ENCODE results near the gene FHIT.

Gene FHIT

DNA sequence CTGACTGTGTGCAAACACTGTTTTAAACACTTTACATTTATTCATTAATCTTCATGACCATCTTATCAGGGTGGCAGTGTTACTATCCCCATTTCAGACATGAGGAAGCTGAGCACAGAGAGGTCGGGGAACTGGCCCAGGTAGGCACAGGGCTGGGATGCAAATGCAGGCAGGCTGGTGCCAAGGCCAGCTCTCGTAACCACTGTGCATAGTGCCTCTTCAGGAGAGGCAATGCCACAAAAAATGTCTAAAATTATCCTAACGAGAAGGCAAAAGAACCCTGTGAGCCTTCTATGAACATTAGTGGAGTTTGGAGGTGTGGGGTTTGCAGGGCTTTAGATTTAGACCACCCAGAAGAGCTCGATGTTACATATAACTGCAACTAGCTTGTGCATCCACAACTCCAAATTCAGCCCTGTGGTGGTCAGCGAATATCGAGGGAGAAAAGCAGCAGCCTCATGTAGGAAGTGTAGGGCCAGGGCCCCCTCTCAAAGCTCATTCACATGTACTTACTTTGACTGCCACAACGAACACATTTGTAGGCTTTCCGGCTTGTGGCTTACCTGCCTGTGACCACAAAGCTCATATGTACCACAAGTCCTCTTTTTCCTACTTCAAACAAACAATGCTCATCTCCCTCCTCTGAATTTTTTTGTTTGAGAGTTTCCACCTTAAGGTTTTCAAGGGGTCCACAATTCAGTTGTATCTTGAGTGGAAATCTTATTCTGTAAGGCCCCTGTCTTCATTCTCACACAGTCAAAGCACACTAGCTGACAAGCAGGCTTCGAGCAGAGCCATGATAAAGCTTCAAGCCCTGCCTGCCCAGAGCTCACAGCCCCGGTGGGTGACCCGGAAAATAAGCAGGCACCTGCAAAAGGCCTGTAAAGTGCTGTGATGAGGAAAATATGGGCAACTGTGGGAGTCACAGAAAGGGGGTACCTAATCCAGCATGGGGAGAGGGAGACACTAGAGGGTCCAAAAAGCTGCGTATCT, 1478.5 kb downstream of the FHIT start:
- DNase-seq (ENCODE audit: low read depth in 2 of 2) = no peak

- DNase-seq (ENCODE audit: low read depth in 2 of 2) = peak; percentile 56 to 61
Measured at GRCh38 chr3:59771768-59772181, 1479.5 kb downstream of the FHIT start.

- DNase-seq (ENCODE audit: low read depth in 2 of 2) = no peak
Measured at GRCh38 chr3:59769127-59769750, 1482.0 kb downstream of the FHIT start.

- DNase-seq (ENCODE audit: low read depth in 2 of 2) = peak; percentile 95 to 97
Measured at GRCh38 chr3:59766200-59766872, 1484.9 kb downstream of the FHIT start.

- peak; percentile 26 to 32 for DNase-seq (ENCODE audit: low read depth in 2 of 2)
Measured at GRCh38 chr3:59764171-59764570, 1487.1 kb downstream of the FHIT start.

GRCh38 chr3:59762941-59763340, 1488.3 kb downstream of the FHIT start:
- DNase-seq (ENCODE audit: low read depth in 2 of 2) = no peak

- DNase-seq (ENCODE audit: low read depth in 2 of 2) = no peak
Measured at GRCh38 chr3:59759298-59760031, 1491.8 kb downstream of the FHIT start.

- no peak for DNase-seq (ENCODE audit: low read depth in 2 of 2)
Measured at GRCh38 chr3:59758672-59759071, 1492.6 kb downstream of the FHIT start.

GRCh38 chr3:59756934-59757333, 1494.3 kb downstream of the FHIT start:
- DNase-seq (ENCODE audit: low read depth in 2 of 2) = no peak

DNA sequence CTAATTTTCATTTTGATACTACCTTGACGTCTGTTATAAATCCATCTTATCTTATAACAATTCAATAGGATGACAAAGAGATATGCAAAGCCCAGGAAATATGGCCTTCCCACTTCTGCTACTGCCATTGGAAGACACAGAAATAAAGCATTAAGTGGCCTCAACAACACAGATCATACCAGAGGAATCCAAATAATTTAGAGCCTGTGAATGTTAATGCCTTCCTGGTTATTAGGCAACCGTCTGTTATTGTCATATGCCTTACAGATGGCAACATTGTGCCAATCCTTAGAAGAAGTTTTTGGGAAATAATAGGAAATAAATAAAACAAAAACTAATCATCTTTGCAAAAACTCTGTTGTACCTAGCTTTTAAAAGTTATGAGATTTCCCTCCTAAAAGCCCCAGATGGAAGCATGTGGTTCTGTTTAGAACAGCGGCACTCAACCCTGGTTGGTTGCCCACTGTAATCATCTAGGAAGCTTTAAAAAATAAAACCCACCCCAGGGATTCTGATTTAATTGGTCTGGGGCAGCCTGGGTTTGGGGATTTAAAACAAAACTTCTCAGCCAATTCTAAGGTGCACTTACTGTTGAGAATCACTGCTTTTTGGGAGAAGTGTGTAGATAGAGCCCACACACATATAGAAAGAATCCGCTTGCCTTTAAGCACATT, 1496.7 kb downstream of the FHIT start:
- DNase-seq (ENCODE audit: low read depth in 2 of 2) = no peak

GRCh38 chr3:59753808-59754450, 1497.3 kb downstream of the FHIT start:
- DNase-seq (ENCODE audit: low read depth in 2 of 2) = no peak

GRCh38 chr3:59752925-59753324, 1498.3 kb downstream of the FHIT start:
- DNase-seq (ENCODE audit: low read depth in 2 of 2) = no peak

DNA sequence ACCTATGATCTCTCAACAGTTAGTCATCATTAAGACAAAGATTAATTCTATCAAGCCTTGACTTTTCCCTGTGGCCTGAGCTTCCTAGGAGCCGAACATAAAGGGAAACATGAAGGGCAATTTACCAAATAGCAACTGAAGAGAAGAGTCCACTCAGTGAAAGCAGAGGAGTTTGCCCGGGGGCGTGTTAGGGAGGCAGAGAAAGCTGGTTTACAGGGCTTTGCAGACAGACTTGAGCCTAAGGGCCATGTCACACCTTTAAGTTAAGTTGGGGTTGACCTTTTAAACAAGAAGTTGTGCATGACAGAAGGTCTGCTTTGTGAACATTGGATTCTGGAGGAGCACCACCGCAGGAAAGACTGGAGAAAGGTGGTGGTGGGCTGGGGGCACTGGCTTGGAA, 1499.6 kb downstream of the FHIT start:
- DNase-seq (ENCODE audit: low read depth in 2 of 2) = no peak

- DNase-seq (ENCODE audit: low read depth in 2 of 2) = no peak
Measured at GRCh38 chr3:59750391-59750790, 1500.9 kb downstream of the FHIT start.

DNA sequence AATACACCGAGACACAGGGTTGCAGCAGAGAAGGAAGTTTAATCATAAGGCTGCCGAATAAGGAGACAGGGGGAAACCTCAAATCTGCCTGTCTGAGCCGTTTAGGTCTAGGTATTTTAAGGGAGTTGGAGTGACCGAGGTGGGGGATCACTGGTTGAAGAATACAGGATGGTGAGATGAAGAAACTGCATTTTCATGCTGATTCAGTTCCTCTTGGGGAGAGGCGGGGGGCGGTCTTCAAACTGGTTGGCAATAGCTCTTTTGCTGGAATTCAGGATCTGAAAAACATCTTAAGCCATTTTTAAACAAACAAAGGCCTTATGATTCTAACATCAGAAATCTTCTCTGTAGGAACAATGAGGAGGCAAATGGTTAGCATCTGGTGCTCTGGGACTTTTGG, 1502.0 kb downstream of the FHIT start:
- DNase-seq (ENCODE audit: low read depth in 2 of 2) = no peak

DNA sequence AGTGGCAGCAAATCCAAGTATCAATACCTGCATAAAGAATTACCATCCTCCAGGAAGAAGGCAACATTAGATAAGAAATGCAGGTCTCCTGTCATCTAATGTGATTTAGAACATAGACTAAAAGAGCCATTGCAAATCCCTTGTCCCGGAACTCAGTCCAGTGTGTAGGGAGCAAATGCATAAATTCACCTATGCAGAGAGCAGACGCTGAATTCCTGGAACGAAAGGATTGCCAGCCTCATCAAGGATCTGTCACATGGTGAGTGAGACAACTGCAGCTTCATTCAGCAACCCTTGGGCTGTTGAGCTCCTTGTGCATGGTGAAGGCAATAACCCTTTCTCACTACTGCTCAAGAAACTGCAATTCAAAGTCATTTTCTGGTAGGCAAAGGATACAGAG, 1504.7 kb downstream of the FHIT start:
- no peak for DNase-seq (ENCODE audit: low read depth in 2 of 2)

DNA sequence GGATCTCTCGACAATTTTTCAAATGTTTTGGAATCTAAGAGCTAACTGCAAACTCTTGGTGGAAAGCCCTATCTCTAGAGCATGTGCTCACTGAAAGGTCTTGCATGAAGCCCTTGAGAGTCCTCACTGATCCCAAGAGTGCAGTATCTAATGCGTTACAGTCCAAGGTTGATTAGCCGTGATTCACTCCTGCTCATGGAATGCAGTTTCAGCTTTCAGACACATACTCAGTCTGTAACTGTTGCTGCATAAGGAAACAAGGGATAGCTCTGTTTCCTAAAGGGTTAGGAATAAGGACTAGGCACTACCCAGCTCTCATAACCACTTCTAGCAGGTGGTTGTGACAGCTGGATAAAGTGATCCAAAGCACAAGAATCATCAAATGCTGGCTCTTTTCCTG, 1514.0 kb downstream of the FHIT start:
- DNase-seq (ENCODE audit: low read depth in 2 of 2) = no peak

DNA sequence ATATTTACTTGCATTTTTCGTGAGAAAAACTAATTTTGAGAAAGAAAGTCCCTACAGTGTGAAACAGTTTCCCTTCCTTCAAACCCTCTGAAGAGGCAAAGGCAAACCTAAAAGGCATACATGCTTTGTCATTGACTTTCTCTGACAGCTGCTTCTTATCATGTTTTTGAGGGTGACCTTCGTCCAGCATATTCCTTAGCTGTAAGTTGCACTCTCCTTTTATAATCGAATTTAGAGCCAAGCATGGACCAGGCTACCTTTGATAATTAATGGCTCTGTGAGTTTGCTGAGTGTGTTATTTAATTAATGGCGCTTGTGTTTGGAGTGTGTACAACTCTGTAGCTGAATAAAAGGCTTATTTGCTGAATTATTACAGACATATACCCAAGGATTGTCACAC, 1517.2 kb downstream of the FHIT start:
- DNase-seq (ENCODE audit: low read depth in 2 of 2) = no peak

DNA sequence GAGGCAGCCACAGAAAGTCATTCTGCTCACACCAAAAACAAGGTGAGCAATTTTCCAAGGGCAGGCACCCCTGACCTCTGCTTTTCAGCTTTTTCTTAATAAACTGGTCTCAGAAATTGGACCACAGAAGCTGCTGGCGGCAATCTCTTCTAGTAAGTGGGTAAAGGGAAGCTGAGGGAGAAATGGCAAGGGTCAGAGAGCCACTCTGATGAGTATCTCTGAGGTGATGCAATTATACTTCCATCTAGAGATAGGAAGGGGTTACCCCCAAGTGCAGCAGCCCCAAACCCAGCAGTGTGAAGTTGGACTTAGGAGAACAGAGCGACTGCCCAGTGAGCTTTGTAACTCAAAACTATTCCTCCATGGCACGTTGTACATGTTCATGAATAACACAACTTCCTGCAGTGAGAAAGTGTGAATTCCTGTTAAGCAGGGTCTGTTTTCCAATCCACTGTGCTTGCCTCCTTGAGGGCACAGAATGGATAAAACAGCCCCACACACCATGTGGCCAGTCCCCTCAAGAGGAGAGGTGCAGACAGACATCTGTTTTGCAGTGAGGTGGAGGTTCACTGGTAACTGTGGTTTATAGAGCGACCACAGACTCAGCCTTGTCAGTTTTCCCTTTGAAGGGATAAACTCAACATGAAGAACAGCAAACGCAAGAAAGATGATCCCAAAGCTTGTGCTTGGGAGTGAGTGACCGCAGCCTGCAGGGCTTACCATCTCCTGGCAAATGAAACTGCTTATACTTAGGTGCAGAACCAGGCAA, 1518.0 kb downstream of the FHIT start:
- no peak for DNase-seq (ENCODE audit: low read depth in 2 of 2)

DNA sequence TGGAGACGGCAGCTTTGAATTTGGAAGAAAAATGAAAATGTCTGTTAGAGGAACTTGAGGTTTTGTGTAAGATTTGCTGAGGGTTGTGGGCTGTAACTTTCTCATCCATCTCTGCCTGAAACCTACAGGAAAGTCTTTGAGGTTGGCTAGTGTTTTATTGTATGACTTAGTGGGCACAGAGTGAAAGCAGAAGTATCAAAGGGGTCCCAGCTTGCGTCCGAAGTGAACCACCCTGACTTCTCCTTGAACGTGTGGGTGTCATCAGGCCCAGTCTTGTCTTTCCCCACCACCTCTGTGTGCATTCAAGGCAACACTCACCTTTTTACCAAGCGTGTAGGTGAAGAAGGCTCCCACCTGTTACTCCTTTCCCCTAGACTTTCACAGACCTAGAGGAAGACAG, 1519.3 kb downstream of the FHIT start:
- no peak for DNase-seq (ENCODE audit: low read depth in 2 of 2)
